AG09319 (cell line): ENCODE results near the gene MMAB.

ENCODE experiments used
- DNase-seq: peaks from one replicate; pipeline ENCODE4 v3.0.0-alpha.2; 2010; ENCODE audit warnings: low read depth; ENCODE audit errors: extremely low read depth
- TF ChIP-seq, protein P1 (sequence below): IDR thresholded peaks from 2 replicates; pipeline ENCODE4 v1.5.1; 2011; ENCODE audit warnings: low read depth, mild to moderate bottlenecking, inconsistent platforms, low read length, moderate library complexity

The MMAB gene

DNA sequence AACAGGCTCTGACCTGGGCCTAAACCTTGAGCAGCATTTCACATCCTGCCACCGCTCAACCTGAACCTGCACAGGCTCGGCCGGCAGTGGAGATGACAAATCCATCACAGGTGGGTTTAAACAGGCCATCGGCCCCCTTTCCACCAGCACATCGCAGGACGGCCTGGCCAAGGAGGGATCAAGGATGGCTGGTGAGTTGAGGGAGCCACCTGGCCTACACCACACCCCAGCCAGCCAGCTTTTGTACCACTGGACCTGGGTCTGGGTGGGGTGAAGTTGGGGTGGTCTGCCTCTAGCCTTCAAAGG lies 14.2 kb downstream of the MMAB start:
- no peak for DNase-seq
- TF ChIP-seq, protein P1, sequence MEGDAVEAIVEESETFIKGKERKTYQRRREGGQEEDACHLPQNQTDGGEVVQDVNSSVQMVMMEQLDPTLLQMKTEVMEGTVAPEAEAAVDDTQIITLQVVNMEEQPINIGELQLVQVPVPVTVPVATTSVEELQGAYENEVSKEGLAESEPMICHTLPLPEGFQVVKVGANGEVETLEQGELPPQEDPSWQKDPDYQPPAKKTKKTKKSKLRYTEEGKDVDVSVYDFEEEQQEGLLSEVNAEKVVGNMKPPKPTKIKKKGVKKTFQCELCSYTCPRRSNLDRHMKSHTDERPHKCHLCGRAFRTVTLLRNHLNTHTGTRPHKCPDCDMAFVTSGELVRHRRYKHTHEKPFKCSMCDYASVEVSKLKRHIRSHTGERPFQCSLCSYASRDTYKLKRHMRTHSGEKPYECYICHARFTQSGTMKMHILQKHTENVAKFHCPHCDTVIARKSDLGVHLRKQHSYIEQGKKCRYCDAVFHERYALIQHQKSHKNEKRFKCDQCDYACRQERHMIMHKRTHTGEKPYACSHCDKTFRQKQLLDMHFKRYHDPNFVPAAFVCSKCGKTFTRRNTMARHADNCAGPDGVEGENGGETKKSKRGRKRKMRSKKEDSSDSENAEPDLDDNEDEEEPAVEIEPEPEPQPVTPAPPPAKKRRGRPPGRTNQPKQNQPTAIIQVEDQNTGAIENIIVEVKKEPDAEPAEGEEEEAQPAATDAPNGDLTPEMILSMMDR = no peak

- no peak for DNase-seq
- TF ChIP-seq, protein P1 = no peak
These were observed 14.7 kb downstream of the MMAB start for GRCh38 chr12:109558374-109559199.

GRCh38 chr12:109557805-109558204 lies 15.5 kb downstream of the MMAB start:
- TF ChIP-seq, protein P1 = no peak
- DNase-seq = no peak

DNA sequence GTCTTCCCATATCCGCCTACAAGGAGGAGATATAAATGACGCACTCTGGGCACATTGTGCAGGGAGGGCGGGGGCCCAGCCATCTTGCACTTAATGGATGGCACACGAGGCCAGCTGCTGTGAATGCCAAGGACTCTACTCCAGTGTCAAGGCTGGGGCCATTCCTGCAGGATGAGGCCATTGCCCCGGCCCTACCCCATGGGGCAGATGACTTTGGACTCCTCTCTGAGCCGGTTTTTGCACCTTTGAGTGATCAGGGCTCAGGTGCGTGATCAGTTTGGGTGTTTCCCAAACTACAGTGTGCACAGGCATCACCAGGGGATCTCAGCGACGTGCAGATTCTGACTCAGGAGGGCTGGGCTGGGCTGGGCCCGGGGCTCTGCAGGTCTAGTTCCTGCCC lies 16.1 kb downstream of the MMAB start:
- DNase-seq = no peak
- TF ChIP-seq, protein P1 = no peak

DNA sequence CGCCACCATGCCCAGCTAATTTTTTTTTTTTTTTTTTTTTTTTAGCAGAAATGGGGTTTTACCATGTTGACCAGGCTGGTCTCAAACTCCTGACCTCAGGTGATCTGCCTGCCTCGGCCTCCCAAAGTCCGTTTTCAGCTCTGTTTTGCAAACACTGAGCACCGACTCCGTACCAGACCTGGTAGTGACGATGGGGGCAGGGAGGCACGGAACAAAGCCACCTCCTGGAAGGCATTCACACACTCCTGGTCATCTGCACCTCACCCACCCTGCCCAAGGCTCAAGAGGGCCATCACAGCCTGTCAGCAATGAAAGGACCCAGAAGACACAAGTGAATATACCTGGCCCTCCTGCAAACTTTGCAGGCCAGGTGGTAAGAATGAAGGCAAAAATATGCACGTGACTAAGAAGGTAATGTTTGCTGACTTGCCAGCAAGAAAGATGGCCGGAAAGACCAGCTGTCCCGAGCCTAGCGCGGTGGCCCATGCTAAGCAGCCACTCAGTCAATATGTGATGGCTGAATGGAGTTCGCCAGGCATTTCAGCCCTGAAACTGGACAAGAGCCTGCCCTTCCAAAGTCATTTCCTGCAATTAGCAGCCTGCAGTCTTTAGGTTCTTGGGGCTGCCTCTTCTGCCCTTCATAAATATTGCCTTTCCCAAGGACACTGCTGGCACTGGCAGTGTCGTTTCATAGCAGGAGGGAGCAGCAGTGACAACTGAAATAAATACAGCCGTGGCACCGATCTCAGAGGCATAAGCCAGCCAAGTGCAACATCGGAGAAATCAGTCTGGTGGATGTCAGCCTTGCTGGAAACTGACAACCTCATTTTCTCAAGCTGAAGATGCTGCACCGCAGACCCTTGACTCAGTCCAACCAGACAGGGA lies 17.6 kb downstream of the MMAB start:
- TF ChIP-seq, protein P1 = no peak
- DNase-seq = no peak

DNA sequence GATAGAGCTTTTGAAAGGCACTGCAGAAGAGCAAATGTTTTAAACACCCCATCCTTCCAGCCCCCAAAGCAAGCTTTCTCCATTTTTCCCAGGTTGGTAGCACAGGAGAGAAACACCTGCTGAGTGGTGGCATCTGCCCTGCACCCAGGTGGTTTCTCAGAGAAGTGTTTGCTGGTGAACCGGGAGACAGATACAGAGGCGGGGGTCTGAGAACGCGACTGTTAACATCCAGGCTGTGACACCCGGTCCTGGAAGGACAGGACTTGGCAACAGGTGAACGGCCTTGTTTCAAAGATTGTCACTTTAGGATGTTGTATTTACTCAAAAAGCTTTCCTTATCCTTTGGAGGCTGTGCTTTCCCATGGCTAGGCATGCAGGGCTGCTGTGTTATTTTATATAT lies 18.5 kb downstream of the MMAB start:
- TF ChIP-seq, protein P1 = no peak
- no peak for DNase-seq

DNA sequence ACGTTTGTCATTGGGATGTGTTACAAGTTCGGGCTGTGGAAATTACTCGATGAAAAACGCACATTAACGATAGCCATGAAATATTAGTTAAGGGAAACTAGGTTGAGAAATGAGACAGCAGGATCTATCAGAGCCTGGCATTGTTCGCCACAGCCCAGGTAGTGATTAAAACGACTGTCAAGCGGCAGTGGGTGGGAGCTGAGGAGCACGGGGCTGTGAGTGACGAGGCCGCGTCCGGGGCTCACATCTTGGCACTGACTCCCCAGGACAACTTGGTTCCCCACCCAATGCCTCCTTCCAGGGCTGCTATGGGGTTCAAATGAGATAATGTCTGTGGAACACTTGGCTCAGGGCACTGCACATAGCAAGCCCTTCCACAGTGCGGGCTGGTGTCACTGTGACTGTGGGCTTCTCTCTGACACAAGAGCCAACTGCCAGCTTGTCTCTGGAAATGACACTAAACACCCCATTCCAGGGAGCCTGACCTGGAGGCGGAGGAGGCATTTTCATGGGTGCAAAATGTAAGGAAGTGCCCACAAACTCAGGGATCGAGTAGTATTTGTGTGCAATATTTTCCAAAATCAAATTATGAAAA lies 19.3 kb downstream of the MMAB start:
- TF ChIP-seq, protein P1 = no peak
- no peak for DNase-seq
